HEK293 (cell line): ENCODE results near the gene RAB42.
A peak's percentile ranks its signal among the peaks of the same experiment; 100 is the strongest.

Experiments used
- ZBTB48 ChIP-seq: fragments of 450-650 bp; formaldehyde crosslinking; IDR thresholded peaks from 2 replicates; pipeline ENCODE4 v1.5.1; 2016; ENCODE audit warnings: missing biosample characterization, missing genetic modification characterization
- ZBTB8A ChIP-seq: fragments of 450-650 bp; formaldehyde crosslinking; IDR thresholded peaks from 2 replicates; pipeline ENCODE4 v1.5.1; 2016; ENCODE audit warnings: missing biosample characterization, missing genetic modification characterization
- ZEB2 ChIP-seq: fragments of 450-650 bp; formaldehyde crosslinking; IDR thresholded peaks from 2 replicates; pipeline ENCODE4 v1.5.1; 2016; ENCODE audit warnings: missing biosample characterization, missing genetic modification characterization
- ZFP3 ChIP-seq: fragments of 450-650 bp; formaldehyde crosslinking; IDR thresholded peaks from 2 replicates; pipeline ENCODE4 v1.5.1; 2016; ENCODE audit warnings: low read depth, missing biosample characterization, missing genetic modification characterization
- ZNF175 ChIP-seq: fragments of 450-650 bp; formaldehyde crosslinking; IDR thresholded peaks from 2 replicates; pipeline ENCODE4 v1.5.1; 2016; ENCODE audit warnings: missing biosample characterization, missing genetic modification characterization
- ZNF23 ChIP-seq: fragments of 450-650 bp; formaldehyde crosslinking; IDR thresholded peaks from 2 replicates; pipeline ENCODE4 v1.5.1; 2016; ENCODE audit warnings: missing biosample characterization, missing genetic modification characterization, borderline replicate concordance
- ZNF24 ChIP-seq: fragments of 450-650 bp; formaldehyde crosslinking; IDR thresholded peaks from 2 replicates; pipeline ENCODE4 v1.5.1; 2016; ENCODE audit warnings: missing biosample characterization, missing genetic modification characterization
- ZNF274 ChIP-seq, 2 experiments: fragments of 200-500 bp in 1 of 2; fragments of 450-650 bp in 1 of 2; sonication (Bioruptor generic) in 1 of 2; formaldehyde crosslinking in 1 of 2; IDR thresholded peaks; 2 replicates each; pipeline versions ENCODE4 v1.5.1 to v1.6.1; 2014 to 2016; ENCODE audit warnings: borderline replicate concordance in 1 of 2, inconsistent platforms in 1 of 2, low read length in 1 of 2, missing biosample characterization in 1 of 2, missing genetic modification characterization in 1 of 2
- ZNF433 ChIP-seq: fragments of 450-650 bp; formaldehyde crosslinking; IDR thresholded peaks from 2 replicates; pipeline ENCODE4 v1.5.1; 2016; ENCODE audit warnings: missing biosample characterization, missing genetic modification characterization, low read depth
- ZNF529 ChIP-seq: fragments of 450-650 bp; formaldehyde crosslinking; IDR thresholded peaks from 2 replicates; pipeline ENCODE4 v1.5.1; 2017; ENCODE audit warnings: missing genetic modification characterization, missing biosample characterization; ENCODE audit not compliant: insufficient replicate concordance
- ZNF558 ChIP-seq: fragments of 450-650 bp; formaldehyde crosslinking; IDR thresholded peaks from 2 replicates; pipeline ENCODE4 v1.5.1; 2016; ENCODE audit warnings: missing biosample characterization, missing genetic modification characterization
- ZNF621 ChIP-seq: fragments of 450-650 bp; formaldehyde crosslinking; IDR thresholded peaks from 2 replicates; pipeline ENCODE4 v1.5.1; 2017; ENCODE audit warnings: missing biosample characterization, missing genetic modification characterization
- ZNF626 ChIP-seq: fragments of 450-650 bp; sonication (Bioruptor Pico); formaldehyde crosslinking; IDR thresholded peaks from 2 replicates; pipeline ENCODE4 v1.5.1; 2018; ENCODE audit warnings: missing biosample characterization, missing genetic modification characterization, inconsistent platforms
- ZNF654 ChIP-seq: fragments of 450-650 bp; formaldehyde crosslinking; IDR thresholded peaks from 2 replicates; pipeline ENCODE4 v1.5.1; 2016; ENCODE audit warnings: low read depth, missing biosample characterization, missing genetic modification characterization
- ZNF830 ChIP-seq: fragments of 450-650 bp; IDR thresholded peaks from 2 replicates; pipeline ENCODE4 v1.5.0; 2018; ENCODE audit warnings: missing biosample characterization, missing genetic modification characterization, low read depth, mild to moderate bottlenecking, moderate library complexity
- TF ChIP-seq, protein P1 (sequence below): fragments of 450-650 bp; formaldehyde crosslinking; IDR thresholded peaks from 2 replicates; pipeline ENCODE4 v1.5.1; 2016; ENCODE audit warnings: missing biosample characterization, missing genetic modification characterization
- TF ChIP-seq, protein P2 (sequence below): fragments of 450-650 bp; formaldehyde crosslinking; IDR thresholded peaks from 2 replicates; pipeline ENCODE4 v1.5.1; 2016; ENCODE audit warnings: missing biosample characterization, missing genetic modification characterization
- TF ChIP-seq, protein P3 (sequence below): fragments of 450-650 bp; formaldehyde crosslinking; IDR thresholded peaks from 2 replicates; pipeline ENCODE4 v1.5.1; 2016; ENCODE audit warnings: missing biosample characterization, missing genetic modification characterization
- TF ChIP-seq, protein P4 (sequence below): fragments of 450-650 bp; formaldehyde crosslinking; IDR thresholded peaks from 2 replicates; pipeline ENCODE4 v1.5.1; 2016; ENCODE audit warnings: missing biosample characterization, missing genetic modification characterization
- TF ChIP-seq, protein P5 (sequence below): fragments of 450-650 bp; formaldehyde crosslinking; IDR thresholded peaks from 2 replicates; pipeline ENCODE4 v1.5.1; 2016; ENCODE audit warnings: missing biosample characterization, missing genetic modification characterization
- TF ChIP-seq, protein P6 (sequence below): fragments of 450-650 bp; formaldehyde crosslinking; IDR thresholded peaks from 2 replicates; pipeline ENCODE4 v1.5.1; 2017; ENCODE audit warnings: missing biosample characterization, missing genetic modification characterization
- TF ChIP-seq, protein P7 (sequence below): fragments of 450-650 bp; IDR thresholded peaks from 2 replicates; pipeline ENCODE4 v1.5.1; 2018; ENCODE audit warnings: missing biosample characterization, missing genetic modification characterization

Gene RAB42

DNA sequence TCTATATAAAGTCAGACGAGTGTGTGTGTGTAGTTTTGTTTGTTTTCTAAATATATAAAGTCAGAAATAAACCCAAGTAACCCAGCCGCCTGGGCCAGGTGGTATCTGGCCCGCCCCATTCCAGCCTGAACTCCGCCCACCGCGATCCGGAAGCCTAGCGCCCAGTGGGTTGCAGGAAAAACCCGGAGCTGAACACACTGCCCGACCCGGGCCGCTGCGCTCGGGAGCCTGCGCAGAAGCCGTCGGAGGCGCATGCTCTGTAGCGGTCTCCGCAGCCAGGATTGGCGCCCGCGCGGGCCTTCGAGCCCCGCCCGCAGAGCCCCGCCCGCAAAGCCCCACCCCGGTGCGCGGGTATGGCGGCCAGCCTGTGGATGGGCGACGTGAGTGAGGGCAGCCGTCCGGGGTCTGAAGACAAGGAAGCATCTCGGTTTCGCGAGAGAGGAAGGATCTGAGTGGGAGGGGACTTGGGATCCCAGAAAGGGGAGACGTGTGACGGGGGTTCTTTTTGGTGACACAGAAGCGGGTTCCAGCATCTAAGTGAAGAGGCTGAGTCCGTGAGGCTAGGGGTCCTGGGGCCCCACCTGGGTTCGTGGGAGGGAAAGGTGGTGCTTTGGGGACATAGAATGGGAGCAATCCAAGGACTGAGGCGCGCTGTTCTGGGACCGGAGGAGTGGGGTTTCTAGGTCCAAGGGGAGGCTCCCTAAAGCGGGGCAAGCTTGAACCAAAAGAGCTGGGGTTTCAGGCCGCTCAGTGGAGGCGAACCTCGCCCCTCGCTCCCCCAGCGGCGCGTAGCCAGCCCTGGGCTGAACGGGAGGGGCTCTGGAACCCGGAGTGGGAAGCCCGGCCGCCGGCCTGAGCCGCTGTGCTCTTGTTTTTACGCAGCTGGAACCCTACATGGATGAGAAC is 39.1 kb upstream of the RAB42 start, which contains the start of gene TRNAU1AP (continued):
- TF ChIP-seq, protein P1, sequence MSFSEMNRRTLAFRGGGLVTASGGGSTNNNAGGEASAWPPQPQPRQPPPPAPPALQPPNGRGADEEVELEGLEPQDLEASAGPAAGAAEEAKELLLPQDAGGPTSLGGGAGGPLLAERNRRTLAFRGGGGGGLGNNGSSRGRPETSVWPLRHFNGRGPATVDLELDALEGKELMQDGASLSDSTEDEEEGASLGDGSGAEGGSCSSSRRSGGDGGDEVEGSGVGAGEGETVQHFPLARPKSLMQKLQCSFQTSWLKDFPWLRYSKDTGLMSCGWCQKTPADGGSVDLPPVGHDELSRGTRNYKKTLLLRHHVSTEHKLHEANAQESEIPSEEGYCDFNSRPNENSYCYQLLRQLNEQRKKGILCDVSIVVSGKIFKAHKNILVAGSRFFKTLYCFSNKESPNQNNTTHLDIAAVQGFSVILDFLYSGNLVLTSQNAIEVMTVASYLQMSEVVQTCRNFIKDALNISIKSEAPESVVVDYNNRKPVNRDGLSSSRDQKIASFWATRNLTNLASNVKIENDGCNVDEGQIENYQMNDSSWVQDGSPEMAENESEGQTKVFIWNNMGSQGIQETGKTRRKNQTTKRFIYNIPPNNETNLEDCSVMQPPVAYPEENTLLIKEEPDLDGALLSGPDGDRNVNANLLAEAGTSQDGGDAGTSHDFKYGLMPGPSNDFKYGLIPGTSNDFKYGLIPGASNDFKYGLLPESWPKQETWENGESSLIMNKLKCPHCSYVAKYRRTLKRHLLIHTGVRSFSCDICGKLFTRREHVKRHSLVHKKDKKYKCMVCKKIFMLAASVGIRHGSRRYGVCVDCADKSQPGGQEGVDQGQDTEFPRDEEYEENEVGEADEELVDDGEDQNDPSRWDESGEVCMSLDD (tag by site-specific recombination), result peak; percentile 66; the same call in 1 of the 2 replicates
- TF ChIP-seq ZFP3 (tag by site-specific recombination) (no peak), ZNF23 (tag by site-specific recombination) (no peak), ZNF274 (IDR thresholded peaks at IDR 0.05; ENCODE audit: low read length) (no peak), ZNF274 (tag by site-specific recombination; IDR thresholded peaks at IDR 0.05; ENCODE audit: borderline replicate concordance) (no peak), ZNF433 (tag by site-specific recombination) (no peak), ZNF558 (tag by site-specific recombination) (no peak), ZNF24 (tag by site-specific recombination) (peak; percentile 61), ZNF529 (tag by site-specific recombination) (no peak), ZNF654 (tag by site-specific recombination) (no peak), ZNF626 (tag by site-specific recombination) (no peak), ZEB2 (peak; percentile 75), ZNF830 (tag by site-specific recombination) (no peak), ZBTB8A (tag by site-specific recombination) (peak; percentile 97), ZNF175 (tag by site-specific recombination) (no peak), ZBTB48 (tag by site-specific recombination) (peak; percentile 92), ZNF621 (tag by site-specific recombination) (no peak)
- TF ChIP-seq, protein P2, sequence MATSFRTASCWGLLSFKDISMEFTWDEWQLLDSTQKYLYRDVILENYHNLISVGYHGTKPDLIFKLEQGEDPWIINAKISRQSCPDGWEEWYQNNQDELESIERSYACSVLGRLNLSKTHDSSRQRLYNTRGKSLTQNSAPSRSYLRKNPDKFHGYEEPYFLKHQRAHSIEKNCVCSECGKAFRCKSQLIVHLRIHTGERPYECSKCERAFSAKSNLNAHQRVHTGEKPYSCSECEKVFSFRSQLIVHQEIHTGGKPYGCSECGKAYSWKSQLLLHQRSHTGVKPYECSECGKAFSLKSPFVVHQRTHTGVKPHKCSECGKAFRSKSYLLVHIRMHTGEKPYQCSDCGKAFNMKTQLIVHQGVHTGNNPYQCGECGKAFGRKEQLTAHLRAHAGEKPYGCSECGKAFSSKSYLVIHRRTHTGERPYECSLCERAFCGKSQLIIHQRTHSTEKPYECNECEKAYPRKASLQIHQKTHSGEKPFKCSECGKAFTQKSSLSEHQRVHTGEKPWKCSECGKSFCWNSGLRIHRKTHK (tag by site-specific recombination), result no peak
- TF ChIP-seq, protein P3, sequence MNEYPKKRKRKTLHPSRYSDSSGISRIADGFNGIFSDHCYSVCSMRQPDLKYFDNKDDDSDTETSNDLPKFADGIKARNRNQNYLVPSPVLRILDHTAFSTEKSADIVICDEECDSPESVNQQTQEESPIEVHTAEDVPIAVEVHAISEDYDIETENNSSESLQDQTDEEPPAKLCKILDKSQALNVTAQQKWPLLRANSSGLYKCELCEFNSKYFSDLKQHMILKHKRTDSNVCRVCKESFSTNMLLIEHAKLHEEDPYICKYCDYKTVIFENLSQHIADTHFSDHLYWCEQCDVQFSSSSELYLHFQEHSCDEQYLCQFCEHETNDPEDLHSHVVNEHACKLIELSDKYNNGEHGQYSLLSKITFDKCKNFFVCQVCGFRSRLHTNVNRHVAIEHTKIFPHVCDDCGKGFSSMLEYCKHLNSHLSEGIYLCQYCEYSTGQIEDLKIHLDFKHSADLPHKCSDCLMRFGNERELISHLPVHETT (tag by site-specific recombination), result no peak; the same call in none of the 2 replicates
- TF ChIP-seq, protein P4, sequence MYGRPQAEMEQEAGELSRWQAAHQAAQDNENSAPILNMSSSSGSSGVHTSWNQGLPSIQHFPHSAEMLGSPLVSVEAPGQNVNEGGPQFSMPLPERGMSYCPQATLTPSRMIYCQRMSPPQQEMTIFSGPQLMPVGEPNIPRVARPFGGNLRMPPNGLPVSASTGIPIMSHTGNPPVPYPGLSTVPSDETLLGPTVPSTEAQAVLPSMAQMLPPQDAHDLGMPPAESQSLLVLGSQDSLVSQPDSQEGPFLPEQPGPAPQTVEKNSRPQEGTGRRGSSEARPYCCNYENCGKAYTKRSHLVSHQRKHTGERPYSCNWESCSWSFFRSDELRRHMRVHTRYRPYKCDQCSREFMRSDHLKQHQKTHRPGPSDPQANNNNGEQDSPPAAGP, result peak; percentile 92
- TF ChIP-seq, protein P5, sequence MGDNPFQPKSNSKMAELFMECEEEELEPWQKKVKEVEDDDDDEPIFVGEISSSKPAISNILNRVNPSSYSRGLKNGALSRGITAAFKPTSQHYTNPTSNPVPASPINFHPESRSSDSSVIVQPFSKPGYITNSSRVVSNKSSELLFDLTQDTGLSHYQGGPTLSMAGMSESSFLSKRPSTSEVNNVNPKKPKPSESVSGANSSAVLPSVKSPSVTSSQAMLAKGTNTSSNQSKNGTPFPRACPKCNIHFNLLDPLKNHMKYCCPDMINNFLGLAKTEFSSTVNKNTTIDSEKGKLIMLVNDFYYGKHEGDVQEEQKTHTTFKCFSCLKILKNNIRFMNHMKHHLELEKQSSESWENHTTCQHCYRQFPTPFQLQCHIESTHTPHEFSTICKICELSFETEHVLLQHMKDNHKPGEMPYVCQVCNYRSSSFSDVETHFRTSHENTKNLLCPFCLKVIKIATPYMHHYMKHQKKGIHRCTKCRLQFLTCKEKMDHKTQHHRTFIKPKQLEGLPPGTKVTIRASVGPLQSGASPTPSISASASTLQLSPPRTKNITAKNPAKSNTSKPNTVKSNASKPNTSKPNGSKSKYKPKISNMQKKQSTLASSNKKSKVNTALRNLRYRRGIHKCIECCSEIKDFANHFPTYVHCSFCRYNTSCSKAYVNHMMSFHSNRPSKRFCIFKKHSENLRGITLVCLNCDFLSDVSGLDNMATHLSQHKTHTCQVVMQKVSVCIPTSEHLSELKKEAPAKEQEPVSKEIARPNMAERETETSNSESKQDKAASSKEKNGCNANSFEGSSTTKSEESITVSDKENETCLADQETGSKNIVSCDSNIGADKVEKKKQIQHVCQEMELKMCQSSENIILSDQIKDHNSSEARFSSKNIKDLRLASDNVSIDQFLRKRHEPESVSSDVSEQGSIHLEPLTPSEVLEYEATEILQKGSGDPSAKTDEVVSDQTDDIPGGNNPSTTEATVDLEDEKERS (tag by site-specific recombination), result no peak
- TF ChIP-seq, protein P6, sequence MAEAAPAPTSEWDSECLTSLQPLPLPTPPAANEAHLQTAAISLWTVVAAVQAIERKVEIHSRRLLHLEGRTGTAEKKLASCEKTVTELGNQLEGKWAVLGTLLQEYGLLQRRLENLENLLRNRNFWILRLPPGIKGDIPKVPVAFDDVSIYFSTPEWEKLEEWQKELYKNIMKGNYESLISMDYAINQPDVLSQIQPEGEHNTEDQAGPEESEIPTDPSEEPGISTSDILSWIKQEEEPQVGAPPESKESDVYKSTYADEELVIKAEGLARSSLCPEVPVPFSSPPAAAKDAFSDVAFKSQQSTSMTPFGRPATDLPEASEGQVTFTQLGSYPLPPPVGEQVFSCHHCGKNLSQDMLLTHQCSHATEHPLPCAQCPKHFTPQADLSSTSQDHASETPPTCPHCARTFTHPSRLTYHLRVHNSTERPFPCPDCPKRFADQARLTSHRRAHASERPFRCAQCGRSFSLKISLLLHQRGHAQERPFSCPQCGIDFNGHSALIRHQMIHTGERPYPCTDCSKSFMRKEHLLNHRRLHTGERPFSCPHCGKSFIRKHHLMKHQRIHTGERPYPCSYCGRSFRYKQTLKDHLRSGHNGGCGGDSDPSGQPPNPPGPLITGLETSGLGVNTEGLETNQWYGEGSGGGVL, result peak; percentile 72
- TF ChIP-seq, protein P7, sequence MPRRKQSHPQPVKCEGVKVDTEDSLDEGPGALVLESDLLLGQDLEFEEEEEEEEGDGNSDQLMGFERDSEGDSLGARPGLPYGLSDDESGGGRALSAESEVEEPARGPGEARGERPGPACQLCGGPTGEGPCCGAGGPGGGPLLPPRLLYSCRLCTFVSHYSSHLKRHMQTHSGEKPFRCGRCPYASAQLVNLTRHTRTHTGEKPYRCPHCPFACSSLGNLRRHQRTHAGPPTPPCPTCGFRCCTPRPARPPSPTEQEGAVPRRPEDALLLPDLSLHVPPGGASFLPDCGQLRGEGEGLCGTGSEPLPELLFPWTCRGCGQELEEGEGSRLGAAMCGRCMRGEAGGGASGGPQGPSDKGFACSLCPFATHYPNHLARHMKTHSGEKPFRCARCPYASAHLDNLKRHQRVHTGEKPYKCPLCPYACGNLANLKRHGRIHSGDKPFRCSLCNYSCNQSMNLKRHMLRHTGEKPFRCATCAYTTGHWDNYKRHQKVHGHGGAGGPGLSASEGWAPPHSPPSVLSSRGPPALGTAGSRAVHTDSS (tag by site-specific recombination), result no peak
